ENCODE results near the gene PPIL6. TPM values are rescaled to one million over a fixed set of nuclear protein-coding genes. Genes with fewer than 3 reads are reported as not detected.
A peak's percentile ranks its signal among the peaks of the same experiment; 100 is the strongest.

Gene PPIL6
- under 1 TPM; 0.17 to 0.53 TPM for total RNA-seq

DNA sequence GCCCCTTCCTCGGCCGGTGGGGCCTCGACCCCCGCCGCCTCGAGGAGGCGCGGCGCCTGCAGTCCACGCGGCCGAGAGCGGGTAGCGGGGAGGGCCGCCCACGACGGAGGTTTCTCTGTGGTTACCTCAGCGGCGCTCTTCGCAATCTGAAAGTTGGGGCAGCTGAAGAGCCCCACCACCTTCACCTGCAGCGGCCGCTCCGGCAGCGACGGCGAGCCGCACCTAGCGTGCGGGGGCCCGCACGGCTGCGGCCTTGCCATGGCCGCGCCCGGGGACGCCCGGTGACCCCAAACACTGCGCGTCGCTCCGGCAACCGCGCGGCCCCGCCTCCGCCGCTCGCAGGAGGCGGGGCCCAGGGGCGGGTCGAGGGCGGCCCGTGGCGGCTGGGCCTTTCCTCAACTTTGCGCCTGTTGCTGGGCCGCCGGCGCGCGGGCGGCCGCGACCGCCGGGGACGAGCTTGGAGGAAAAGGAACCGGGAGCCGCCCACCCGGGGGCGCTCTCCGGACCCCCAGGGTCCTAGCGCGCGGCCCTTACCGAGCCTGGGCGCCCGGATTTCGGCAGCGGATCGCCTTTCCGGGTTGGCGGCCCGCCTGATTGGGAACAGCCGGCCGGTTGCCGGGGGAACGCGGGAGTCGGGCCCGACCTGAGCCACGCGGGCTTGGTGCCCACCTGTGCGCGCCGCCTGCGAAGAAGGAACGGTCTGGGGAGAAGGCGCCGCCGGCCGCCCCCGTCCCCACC, at the start of gene PPIL6, which contains the start of gene SMPD2:
Gene PPIL6 (minus strand): TSS at position 298 of the 738 bp plus-strand sequence. CDS start 38 bp downstream, at position 260.
Gene SMPD2 (plus strand): TSS at position 394 of the 738 bp plus-strand sequence. CDS start 398 bp downstream, outside the sequence.
- DNase-seq = peak; percentile 88
- Mint-ChIP-seq H3K9me3 (no peaks in the 10 kb centered on the region), H3K36me3 (peaks cover 10% of the 10 kb centered on the region), H3K27me3 (no peaks in the 10 kb centered on the region), H3K27ac (peak within 1 kb of the TSS; percentile 80), H3K4me1 (peaks cover 16% of the 10 kb centered on the region), H3K4me3 (peak within 1 kb of the TSS; percentile 93)
- POLR2A ChIA-PET = interaction anchor here (0.6 to 5.7 kb wide), 16 partner anchors 10 to 346 kb away, joined by 3 to 84 read pairs (median 6); partner anchors contain the start of genes CD164, CEP57L1, MICAL1 and SESN1
- ATAC-seq (ENCODE audit: low read depth) = peak; percentile 85

DNA sequence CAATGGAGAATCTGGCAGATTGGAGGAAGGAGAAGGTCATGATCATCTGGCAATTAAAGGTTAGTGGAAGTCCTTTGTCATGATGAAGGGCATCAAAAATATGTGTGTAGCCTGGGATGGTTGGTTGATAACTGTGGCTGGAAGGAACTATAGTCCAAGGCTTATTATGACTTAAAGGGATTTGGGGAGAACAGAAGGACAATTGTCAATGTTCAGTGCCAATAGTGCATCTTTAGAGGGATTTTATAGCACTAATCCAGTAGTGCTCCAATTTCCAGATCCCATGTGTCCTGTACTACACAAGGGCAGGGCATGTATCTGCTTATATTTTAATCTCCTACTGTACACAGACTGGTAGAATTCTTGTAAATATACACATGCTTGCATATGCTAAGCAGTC, 47.6 kb upstream of the PPIL6 start:
- Mint-ChIP-seq H3K36me3 (no peaks in the 10 kb centered on the region), H3K9me3 (peaks cover 3% of the 10 kb centered on the region), H3K27me3 (peaks cover 8% of the 10 kb centered on the region), H3K27ac (no peak overlapping the region), H3K4me3 (no peak overlapping the region), H3K4me1 (peaks cover 23% of the 10 kb centered on the region)
- ATAC-seq (ENCODE audit: low read depth) (no peak), DNase-seq (no peak)
- POLR2A ChIA-PET = interaction anchor here (0.7 kb wide), 1 partner anchor 204 kb away, joined by 6 read pairs; no protein-coding TSS in a partner anchor

DNA sequence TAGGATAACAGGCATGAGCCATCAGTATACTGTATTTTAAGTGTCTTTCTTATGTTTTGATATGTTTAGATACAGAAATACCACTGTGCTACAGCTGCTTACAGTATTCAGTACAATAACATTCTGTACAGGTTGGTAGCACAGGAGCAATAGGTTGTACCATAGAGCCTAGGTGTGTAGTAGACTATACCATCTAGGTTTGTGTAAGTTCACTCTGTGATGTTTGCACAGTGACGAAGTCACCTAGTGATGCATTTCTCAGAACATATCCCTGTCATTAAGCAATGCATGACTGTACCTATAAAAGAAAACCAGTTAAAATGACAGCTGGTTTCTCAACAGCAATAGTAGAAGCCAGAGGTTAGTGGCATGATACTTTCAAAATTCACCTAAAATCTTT, 45.6 kb upstream of the PPIL6 start:
- DNase-seq = no peak
- H3K27ac Mint-ChIP-seq = no peak overlapping the region
- peaks cover 3% of the 10 kb centered on the region for H3K9me3 Mint-ChIP-seq
- H3K36me3 Mint-ChIP-seq = peaks cover 7% of the 10 kb centered on the region
- ATAC-seq (ENCODE audit: low read depth) = no peak
- peaks cover 25% of the 10 kb centered on the region for H3K4me1 Mint-ChIP-seq
- peaks cover 8% of the 10 kb centered on the region for H3K27me3 Mint-ChIP-seq
- POLR2A ChIA-PET = no interaction called here
- no peak overlapping the region for H3K4me3 Mint-ChIP-seq

DNA sequence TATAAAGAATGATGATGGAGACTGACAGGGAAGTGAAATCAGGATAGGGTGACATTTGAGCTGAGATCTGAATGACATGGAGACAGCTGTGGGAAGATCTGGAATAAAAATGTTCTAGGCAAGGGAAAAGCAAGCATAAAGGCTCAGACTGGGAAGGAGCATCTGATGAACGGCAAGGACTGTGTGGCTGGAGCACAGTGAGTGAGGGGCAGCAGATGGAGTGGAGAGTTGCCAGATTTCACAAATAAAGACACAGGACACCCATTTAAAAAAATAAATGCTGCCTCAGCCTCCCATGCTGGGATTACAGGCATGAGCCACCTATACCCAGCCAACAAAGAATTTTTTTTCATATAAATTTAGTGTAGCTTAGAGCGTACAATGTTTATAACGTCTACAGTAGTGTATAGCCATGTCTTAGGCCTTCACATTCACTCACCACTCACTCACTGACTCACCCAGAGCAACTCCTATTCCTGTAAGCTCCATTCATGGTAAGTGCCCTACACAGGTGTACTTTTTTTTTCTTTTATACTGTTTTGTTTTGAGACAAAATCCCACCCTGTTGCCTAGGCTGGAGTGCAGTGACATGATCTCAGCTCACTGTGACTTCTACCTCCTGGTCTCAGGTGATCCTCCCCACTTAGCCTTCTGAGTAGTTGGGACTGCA, 45.0 kb upstream of the PPIL6 start:
- Mint-ChIP-seq H3K4me1 (peaks cover 26% of the 10 kb centered on the region), H3K4me3 (no peak overlapping the region), H3K27ac (no peak overlapping the region), H3K27me3 (peaks cover 8% of the 10 kb centered on the region), H3K36me3 (peaks cover 10% of the 10 kb centered on the region), H3K9me3 (peaks cover 3% of the 10 kb centered on the region)
- POLR2A ChIA-PET = interaction anchor here (1.0 kb wide), 1 partner anchor 45 kb away, joined by 4 read pairs; the partner anchor contains the start of genes PPIL6 and SMPD2
- ATAC-seq (ENCODE audit: low read depth) (no peak), DNase-seq (no peak)

DNA sequence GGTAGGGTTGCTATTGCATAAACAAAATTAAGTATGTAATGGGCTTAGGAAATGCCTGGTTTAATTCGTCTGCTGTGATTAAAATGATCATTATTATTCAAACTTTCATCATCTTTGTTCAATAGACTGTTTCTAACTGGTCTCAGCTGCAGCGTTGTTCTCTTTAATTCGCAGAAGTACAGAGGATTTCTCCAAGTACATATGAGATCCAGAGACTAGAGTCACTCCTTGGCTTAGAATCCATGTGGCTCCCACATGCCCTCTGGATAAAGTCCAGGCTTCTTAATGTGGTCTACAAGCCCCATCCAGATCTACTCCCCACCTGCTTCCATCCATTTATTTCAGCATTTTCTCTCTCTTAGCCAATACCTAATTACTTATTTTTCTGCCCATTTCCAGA, 43.7 kb upstream of the PPIL6 start:
- ATAC-seq (ENCODE audit: low read depth) (no peak), DNase-seq (no peak)
- Mint-ChIP-seq H3K4me1 (peaks cover 30% of the 10 kb centered on the region), H3K9me3 (peaks cover 3% of the 10 kb centered on the region), H3K27ac (no peak overlapping the region), H3K27me3 (peaks cover 8% of the 10 kb centered on the region), H3K4me3 (peak overlapping the region; percentile 73), H3K36me3 (peaks cover 19% of the 10 kb centered on the region)
- POLR2A ChIA-PET = interaction anchor here (2.8 to 6.4 kb wide), 2 partner anchors 27 to 43 kb away, joined by 12 to 92 read pairs; partner anchors contain the start of genes MICAL1, PPIL6 and SMPD2

DNA sequence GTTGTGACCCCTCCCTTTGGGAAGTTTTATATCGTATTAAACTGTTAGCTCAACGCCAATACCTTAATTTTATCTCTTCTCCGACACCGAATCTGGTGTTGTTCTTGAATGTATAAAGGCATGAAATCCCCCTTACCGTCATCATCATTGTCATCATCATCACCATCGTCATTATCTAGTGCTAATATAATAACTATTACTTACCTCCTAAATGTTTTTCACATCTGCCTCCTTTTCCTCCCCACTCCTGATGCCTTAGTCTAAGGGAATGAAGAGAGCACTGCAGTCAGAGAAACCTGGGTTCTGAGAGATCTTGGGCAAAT, 43.3 kb upstream of the PPIL6 start:
- POLR2A ChIA-PET = interaction anchor here (1.2 to 6.4 kb wide), 4 partner anchors 27 to 102 kb away, joined by 3 to 92 read pairs (median 12); partner anchors contain the start of genes CD164, MICAL1, PPIL6 and SMPD2
- H3K27me3 Mint-ChIP-seq = peaks cover 8% of the 10 kb centered on the region
- H3K36me3 Mint-ChIP-seq = peaks cover 24% of the 10 kb centered on the region
- DNase-seq (no peak), ATAC-seq (ENCODE audit: low read depth) (peak; percentile 1)
- peak overlapping the region; percentile 58 for H3K27ac Mint-ChIP-seq
- peaks cover 3% of the 10 kb centered on the region for H3K9me3 Mint-ChIP-seq
- H3K4me3 Mint-ChIP-seq = peak overlapping the region; percentile 73
- H3K4me1 Mint-ChIP-seq = peaks cover 34% of the 10 kb centered on the region

DNA sequence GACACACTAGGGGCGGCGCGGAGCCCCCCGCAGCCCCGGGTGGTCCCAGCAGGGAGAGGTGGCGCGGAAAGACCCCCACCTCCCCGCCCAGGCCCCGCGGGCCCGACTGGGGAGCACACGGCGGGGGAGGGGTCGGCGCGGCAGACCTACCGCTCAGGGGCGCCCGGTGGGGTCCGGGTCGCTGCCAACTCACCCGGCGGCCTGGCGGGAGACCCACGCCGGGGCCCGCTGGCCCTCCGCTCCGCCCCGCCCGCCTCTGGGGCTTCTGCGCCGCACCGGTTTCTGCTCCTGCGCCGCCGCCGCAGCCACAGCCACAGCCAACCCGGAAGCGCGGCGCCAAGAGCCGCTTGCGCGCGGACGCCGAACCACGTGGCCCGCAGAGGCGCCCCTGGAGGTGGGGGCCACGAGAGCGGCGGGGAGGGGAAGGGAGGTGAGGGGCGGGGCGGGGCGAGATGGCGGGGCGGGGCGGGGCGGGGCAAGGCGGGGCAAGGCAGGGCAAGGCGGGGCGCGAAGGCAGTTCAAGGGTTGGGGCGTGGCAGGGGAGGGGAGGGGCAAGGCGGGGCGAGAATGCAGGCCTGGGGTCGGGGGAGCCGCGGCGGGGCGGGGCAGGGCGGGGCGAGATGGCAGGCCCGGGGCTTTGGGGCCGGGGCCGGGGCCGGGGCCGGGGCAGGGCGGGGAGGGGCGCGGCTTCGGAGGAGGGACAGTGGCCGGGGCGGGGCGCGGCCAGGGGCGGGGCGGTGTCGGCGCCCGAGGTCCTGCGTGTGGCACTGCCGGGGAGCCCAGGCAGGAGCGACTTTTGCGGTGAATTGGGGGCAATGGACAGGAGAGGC, 42.7 kb upstream of the PPIL6 start, which contains the start of gene ZBTB24:
Gene ZBTB24 (minus strand): TSS at position 315 of the 830 bp plus-strand sequence. CDS start 1,193 bp downstream, outside the sequence.
- H3K4me3 Mint-ChIP-seq = peak within 1 kb of the TSS; percentile 93
- H3K36me3 Mint-ChIP-seq = peaks cover 28% of the 10 kb centered on the region
- ATAC-seq (ENCODE audit: low read depth) (peak; percentile 84), DNase-seq (peak; percentile 94)
- H3K4me1 Mint-ChIP-seq = peaks cover 40% of the 10 kb centered on the region
- H3K27ac Mint-ChIP-seq = peak within 1 kb of the TSS; percentile 89
- H3K9me3 Mint-ChIP-seq = peaks cover 3% of the 10 kb centered on the region
- peaks cover 8% of the 10 kb centered on the region for H3K27me3 Mint-ChIP-seq
- POLR2A ChIA-PET = interaction anchor here (0.7 to 6.4 kb wide), 12 partner anchors 8 to 475 kb away, joined by 3 to 92 read pairs (median 5); partner anchors contain the start of genes CD164, MICAL1, PPIL6 and SMPD2

DNA sequence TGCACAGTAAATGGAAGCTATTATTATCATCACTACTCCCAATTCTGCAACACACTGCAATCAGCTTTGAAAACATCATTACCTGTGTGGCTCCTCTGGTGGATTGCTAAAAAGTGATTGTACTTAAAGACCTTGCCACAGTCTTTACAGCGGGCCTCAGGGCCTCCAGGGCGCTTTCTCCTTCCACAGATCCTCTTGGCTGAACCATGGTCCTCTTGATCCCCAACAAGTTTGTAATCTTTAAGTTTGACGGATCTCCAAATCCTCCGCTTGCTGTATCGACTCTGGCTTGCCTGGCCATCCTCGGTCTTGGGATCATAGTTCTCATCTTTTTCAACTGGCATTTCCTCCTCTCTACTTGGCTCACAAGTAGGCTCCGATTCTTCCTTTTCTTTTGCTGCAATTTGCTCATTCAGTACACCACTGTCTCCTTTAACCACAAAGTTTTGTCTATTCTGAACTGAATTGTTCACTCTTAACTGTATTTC, 40.6 kb upstream of the PPIL6 start:
- Mint-ChIP-seq H3K27me3 (peaks cover 2% of the 10 kb centered on the region), H3K4me3 (peak overlapping the region; percentile 93), H3K9me3 (no peaks in the 10 kb centered on the region), H3K4me1 (peaks cover 55% of the 10 kb centered on the region), H3K27ac (peak overlapping the region; percentile 89), H3K36me3 (peaks cover 33% of the 10 kb centered on the region)
- POLR2A ChIA-PET = interaction anchor here (2.5 to 6.4 kb wide), 3 partner anchors 24 to 99 kb away, joined by 12 to 92 read pairs (median 13); partner anchors contain the start of genes CD164, MICAL1, PPIL6 and SMPD2
- no peak for ATAC-seq (ENCODE audit: low read depth)
- no peak for DNase-seq

DNA sequence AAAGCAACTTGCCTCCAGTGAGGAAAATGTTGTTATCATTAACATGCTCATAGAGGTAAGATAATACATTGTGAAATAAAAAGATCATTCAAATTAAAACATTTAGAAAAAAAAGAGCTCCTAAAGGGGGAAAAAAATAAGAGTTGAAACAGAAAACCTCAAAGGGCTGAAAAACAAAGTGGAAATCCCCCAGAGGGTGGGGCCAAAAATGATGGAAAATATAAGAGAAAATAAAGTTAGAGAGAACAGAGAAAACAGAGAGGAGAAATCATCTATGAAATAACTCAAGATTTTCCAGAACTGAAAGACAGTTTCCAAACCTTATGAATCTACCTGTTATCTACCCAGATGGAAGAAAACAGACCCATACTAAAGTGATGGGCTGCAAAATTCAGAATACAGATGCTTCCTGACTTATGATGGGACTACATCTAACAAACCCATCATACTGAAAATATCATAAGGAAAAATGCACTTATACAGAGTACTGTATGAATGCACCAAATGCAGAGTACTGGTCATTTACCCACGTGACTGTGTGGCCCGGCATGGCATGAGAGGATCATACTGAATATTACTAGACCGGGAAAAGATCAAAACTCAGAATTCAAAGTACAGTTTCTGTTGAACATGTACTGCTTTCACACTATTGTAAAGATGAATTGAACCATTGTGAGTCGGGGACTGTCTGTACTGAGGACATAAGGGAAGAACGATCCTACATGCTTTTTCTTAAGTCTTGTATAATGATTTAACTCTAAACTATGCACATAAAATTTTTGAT, 38.6 kb upstream of the PPIL6 start:
- ATAC-seq (ENCODE audit: low read depth) = no peak
- Mint-ChIP-seq H3K27me3 (no peaks in the 10 kb centered on the region), H3K9me3 (no peaks in the 10 kb centered on the region), H3K4me1 (peaks cover 63% of the 10 kb centered on the region), H3K36me3 (peaks cover 46% of the 10 kb centered on the region), H3K4me3 (peak overlapping the region; percentile 72), H3K27ac (peak overlapping the region; percentile 24)
- POLR2A ChIA-PET = interaction anchor here (0.8 to 6.4 kb wide), 7 partner anchors 10 to 95 kb away, joined by 3 to 92 read pairs (median 6); partner anchors contain the start of gene MICAL1
- no peak for DNase-seq

DNA sequence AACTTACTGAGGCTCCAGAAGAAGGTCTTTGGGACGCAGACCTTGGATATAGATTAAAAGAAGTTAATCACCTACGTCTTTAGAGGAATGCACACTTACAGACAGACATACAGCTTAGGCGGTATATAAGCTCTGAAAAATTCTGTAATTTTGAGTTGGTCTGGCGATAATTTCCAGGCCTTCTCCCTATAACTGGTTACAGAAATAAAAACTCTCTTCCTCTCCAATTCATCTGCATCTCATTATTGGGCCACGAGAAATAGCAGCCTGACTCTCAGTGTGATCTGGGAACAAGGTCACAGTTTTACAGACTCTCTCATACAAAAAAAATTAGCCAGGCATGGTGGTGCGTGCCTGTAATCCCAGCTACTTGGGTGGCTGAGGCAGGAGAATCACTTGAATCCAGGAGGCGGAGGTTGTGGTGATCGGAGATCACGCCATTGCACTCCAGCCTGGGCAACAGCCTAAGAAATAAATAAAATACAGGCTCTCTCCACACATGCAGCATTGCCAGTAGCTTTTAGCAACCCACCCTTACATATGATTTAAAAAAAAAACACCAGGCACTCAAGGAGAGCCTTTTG, 37.9 kb upstream of the PPIL6 start:
- DNase-seq (no peak), ATAC-seq (ENCODE audit: low read depth) (no peak)
- Mint-ChIP-seq H3K27ac (peak overlapping the region; percentile 10), H3K36me3 (peaks cover 49% of the 10 kb centered on the region), H3K4me1 (peaks cover 62% of the 10 kb centered on the region), H3K4me3 (peak overlapping the region; percentile 72), H3K27me3 (no peaks in the 10 kb centered on the region), H3K9me3 (no peaks in the 10 kb centered on the region)
- POLR2A ChIA-PET = interaction anchor here (0.8 to 6.4 kb wide), 5 partner anchors 9 to 94 kb away, joined by 3 to 92 read pairs (median 4); partner anchors contain the start of gene MICAL1

DNA sequence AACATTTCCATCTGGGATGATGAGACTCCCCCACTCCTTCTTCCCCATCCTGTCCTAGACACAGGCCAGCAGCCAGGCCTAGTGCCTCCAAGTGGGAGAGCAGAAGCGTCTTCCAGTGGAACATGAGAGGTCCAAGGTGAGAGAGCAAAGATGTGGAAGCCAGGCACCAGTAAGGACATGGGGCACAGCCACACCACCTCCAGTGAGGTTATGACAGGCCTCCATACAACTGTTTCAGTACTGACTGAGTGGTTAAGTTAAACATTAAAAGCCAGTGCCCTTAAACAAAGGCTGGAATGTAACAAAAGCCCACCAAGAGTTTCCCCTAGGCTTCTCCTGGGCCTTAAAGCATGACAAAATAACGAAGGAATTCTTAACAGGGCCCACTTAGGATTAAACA, 37.3 kb upstream of the PPIL6 start:
- Mint-ChIP-seq H3K36me3 (peaks cover 54% of the 10 kb centered on the region), H3K27ac (peak overlapping the region; percentile 67), H3K4me3 (peak overlapping the region; percentile 60), H3K27me3 (no peaks in the 10 kb centered on the region), H3K9me3 (no peaks in the 10 kb centered on the region), H3K4me1 (peaks cover 66% of the 10 kb centered on the region)
- DNase-seq (no peak), ATAC-seq (ENCODE audit: low read depth) (no peak)
- POLR2A ChIA-PET = interaction anchor here (1.3 kb wide), 1 partner anchor 8 kb away, joined by 4 read pairs; no protein-coding TSS in a partner anchor

Data from activated naive CD8-positive, alpha-beta T cell treated with anti-CD3 and anti-CD28 coated beads, Interleukin-2, amount 10 ng/mL, durations not matched to agents 7 days and 5 days (primary cell).